H1 (cell line): ENCODE measurements around the gene PRR20C.
"Not testable (repeated sequence)": the region's sequence is repeated elsewhere in the genome, so short reads cannot be mapped to it uniquely, and the experiment has no call there.

Source experiments
- ATF2 ChIP-seq: IDR thresholded peaks from 2 replicates; pipeline ENCODE4 v1.6.1; 2012; ENCODE audit warnings: low read length, inconsistent platforms
- CTCF ChIP-seq, 3 experiments: IDR thresholded peaks; 1 replicate in 2 of 3; 2 replicates in 1 of 3; pipeline versions ENCODE4 v1.5.1 to v1.6.1; 2011; ENCODE audit warnings: low read length in 3 of 3, mild to moderate bottlenecking in 3 of 3, inconsistent platforms in 2 of 3, low read depth in 1 of 3, moderate library complexity in 1 of 3; ENCODE audit not compliant: insufficient read depth in 1 of 3; ENCODE audit errors: control extremely low read depth in 1 of 3
- EP300 ChIP-seq, 2 experiments: IDR thresholded peaks; 1 replicate in 1 of 2; 2 replicates in 1 of 2; pipeline ENCODE4 v1.6.1; 2011 to 2012; ENCODE audit warnings: low read depth in 2 of 2, low read length in 2 of 2, mild to moderate bottlenecking in 2 of 2, borderline replicate concordance in 1 of 2, inconsistent platforms in 1 of 2, moderate library complexity in 1 of 2
- JUND ChIP-seq: IDR thresholded peaks from 2 replicates; pipeline ENCODE4 v1.6.1; 2011; ENCODE audit warnings: mild to moderate bottlenecking, improper control_type of control experiment, low read length
- MAFK ChIP-seq: IDR thresholded peaks from 2 replicates; pipeline ENCODE4 v1.6.1; 2012; ENCODE audit warnings: low read depth, mild to moderate bottlenecking, improper control_type of control experiment, low read length
- PHF8 ChIP-seq: fragments of 200-600 bp; sonication (generic); conservative IDR thresholded peaks from 2 replicates; pipeline ENCODE4 v1.7.1; 2012; ENCODE audit warnings: low read depth, mild to moderate bottlenecking, inconsistent platforms, low read length, moderate library complexity
- POLR2A ChIP-seq, 2 experiments: IDR thresholded peaks; 1 replicate in 1 of 2; 2 replicates in 1 of 2; pipeline ENCODE4 v1.6.1; 2011; ENCODE audit warnings: low read depth in 2 of 2, low read length in 2 of 2, mild to moderate bottlenecking in 2 of 2; ENCODE audit errors: control extremely low read depth in 1 of 2
- POLR2AphosphoS5 ChIP-seq: IDR thresholded peaks from 2 replicates; pipeline ENCODE4 v1.6.1; 2011; ENCODE audit warnings: low read depth, low read length
- RFX5 ChIP-seq: IDR thresholded peaks from 2 replicates; pipeline ENCODE4 v1.6.1; 2011; ENCODE audit warnings: low read depth, low read length, improper control_type of control experiment, borderline replicate concordance
- SP2 ChIP-seq: IDR thresholded peaks from 2 replicates; pipeline ENCODE4 v1.6.1; 2012; ENCODE audit warnings: mild to moderate bottlenecking, low read length, inconsistent platforms
- TAF1 ChIP-seq: IDR thresholded peaks from 2 replicates; pipeline ENCODE4 v1.6.1; 2011; ENCODE audit warnings: mild to moderate bottlenecking, low read depth, low read length
- USF2 ChIP-seq: IDR thresholded peaks from 2 replicates; pipeline ENCODE4 v1.6.1; 2011; ENCODE audit warnings: low read length, improper control_type of control experiment
- YY1 ChIP-seq: IDR thresholded peaks from 2 replicates; pipeline ENCODE4 v1.6.1; 2011; ENCODE audit warnings: low read depth, mild to moderate bottlenecking, low read length
- ZNF274 ChIP-seq: IDR thresholded peaks from 2 replicates; pipeline ENCODE4 v1.7.0; 2012; ENCODE audit warnings: low read length, borderline replicate concordance; ENCODE audit errors: extremely low read depth

- not testable (repeated sequence) for TF ChIP-seq EP300 (IDR thresholded peaks at IDR 0.05; ENCODE audit: borderline replicate concordance in 1 of 2, low read depth in 2 of 2, low read length in 2 of 2); CTCF (IDR thresholded peaks at IDR 0.05; ENCODE audit: control extremely low read depth in 1 of 3, insufficient read depth in 1 of 3, low read depth in 1 of 3, low read length in 3 of 3); SP2; PHF8; JUND; ZNF274; POLR2AphosphoS5; POLR2A (IDR thresholded peaks at IDR 0.05; ENCODE audit: control extremely low read depth in 1 of 2, low read depth in 2 of 2, low read length in 2 of 2); ATF2; TAF1; RFX5; YY1; MAFK; USF2
Observed at GRCh38 chr13:57139781-57140180, 14.1 kb upstream of the PRR20C start.
